Glutamatergic neuron (in vitro differentiated cells): ENCODE measurements around the gene AGA. TPM values are rescaled to one million over a fixed set of nuclear protein-coding genes. Genes with fewer than 3 reads are reported as not detected.

Source experiments
- DNase-seq: peaks from one replicate; pipeline ENCODE4 v3.0.0; 2022
- H3K27ac Mint-ChIP-seq: one replicate; pipeline ENCODE4 v1.8.0; 2020; ENCODE audit warnings: mild to moderate bottlenecking, mixed read lengths, inconsistent platforms; ENCODE audit not compliant: unreplicated experiment
- H3K27me3 Mint-ChIP-seq: one replicate; pipeline ENCODE4 v1.8.0; 2020; ENCODE audit warnings: mild to moderate bottlenecking, moderate library complexity, mixed read lengths, inconsistent platforms; ENCODE audit not compliant: unreplicated experiment
- H3K36me3 Mint-ChIP-seq: one replicate; pipeline ENCODE4 v1.8.0; 2020; ENCODE audit warnings: mild to moderate bottlenecking, mixed read lengths, inconsistent platforms; ENCODE audit not compliant: unreplicated experiment
- H3K4me1 Mint-ChIP-seq: one replicate; pipeline ENCODE4 v1.8.0; 2020; ENCODE audit warnings: mild to moderate bottlenecking, low read depth, mixed read lengths, inconsistent platforms; ENCODE audit not compliant: unreplicated experiment
- H3K4me3 Mint-ChIP-seq: one replicate; pipeline ENCODE4 v1.8.0; 2020; ENCODE audit warnings: mild to moderate bottlenecking, mixed read lengths, inconsistent platforms; ENCODE audit not compliant: unreplicated experiment
- H3K9me3 Mint-ChIP-seq: one replicate; pipeline ENCODE4 v1.8.0; 2020; ENCODE audit warnings: mild to moderate bottlenecking, moderate library complexity, mixed read lengths, inconsistent platforms; ENCODE audit not compliant: unreplicated experiment
- total RNA-seq: library from RNA; stranded (reverse); fragmentation: NEBNext Ultra II Directional; extraction: Animal tissue kit (Norgen Biotek cat#: 25700); gene quantifications from one replicate; pipeline ENCODE4 v1.2.1, GENCODE V29; 2021; ENCODE audit not compliant: unreplicated experiment
- TF ChIP-seq, protein P1 (sequence below): fragments of 200-600 bp; sonication (generic); IDR thresholded peaks from one replicate; pipeline ENCODE4 v1.5.0; 2021; ENCODE audit not compliant: partially characterized antibody, unreplicated experiment

The AGA gene
- total RNA-seq, 1 donor from 2014 or later: 7.4 TPM

DNA sequence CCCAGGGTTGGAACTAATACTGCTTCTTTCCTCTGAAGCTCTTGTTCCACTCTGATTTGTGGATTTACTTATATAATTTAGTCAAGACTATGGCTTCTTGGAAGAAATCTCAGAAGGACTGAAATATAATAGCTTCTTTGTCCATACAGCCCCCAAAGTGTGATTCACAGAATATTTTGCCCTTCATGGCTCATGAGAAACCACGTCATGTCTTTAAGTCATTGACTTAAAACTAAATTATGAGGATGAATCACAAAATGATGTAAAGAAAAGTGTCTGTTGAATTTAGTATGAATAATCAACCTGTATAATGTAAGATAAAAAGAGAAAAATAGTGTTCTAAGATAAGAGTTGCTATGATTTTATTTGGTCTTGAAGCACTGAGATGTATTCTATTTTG, 43.3 kb upstream of the AGA start:
- no peak for DNase-seq
- TF ChIP-seq, protein P1, sequence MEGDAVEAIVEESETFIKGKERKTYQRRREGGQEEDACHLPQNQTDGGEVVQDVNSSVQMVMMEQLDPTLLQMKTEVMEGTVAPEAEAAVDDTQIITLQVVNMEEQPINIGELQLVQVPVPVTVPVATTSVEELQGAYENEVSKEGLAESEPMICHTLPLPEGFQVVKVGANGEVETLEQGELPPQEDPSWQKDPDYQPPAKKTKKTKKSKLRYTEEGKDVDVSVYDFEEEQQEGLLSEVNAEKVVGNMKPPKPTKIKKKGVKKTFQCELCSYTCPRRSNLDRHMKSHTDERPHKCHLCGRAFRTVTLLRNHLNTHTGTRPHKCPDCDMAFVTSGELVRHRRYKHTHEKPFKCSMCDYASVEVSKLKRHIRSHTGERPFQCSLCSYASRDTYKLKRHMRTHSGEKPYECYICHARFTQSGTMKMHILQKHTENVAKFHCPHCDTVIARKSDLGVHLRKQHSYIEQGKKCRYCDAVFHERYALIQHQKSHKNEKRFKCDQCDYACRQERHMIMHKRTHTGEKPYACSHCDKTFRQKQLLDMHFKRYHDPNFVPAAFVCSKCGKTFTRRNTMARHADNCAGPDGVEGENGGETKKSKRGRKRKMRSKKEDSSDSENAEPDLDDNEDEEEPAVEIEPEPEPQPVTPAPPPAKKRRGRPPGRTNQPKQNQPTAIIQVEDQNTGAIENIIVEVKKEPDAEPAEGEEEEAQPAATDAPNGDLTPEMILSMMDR: no peak
- Mint-ChIP-seq H3K4me3 (no peak overlapping the region), H3K4me1 (peaks cover 2% of the 10 kb centered on the region), H3K9me3 (no peaks in the 10 kb centered on the region), H3K36me3 (no peaks in the 10 kb centered on the region), H3K27me3 (peaks cover 2% of the 10 kb centered on the region), H3K27ac (no peak overlapping the region)

DNA sequence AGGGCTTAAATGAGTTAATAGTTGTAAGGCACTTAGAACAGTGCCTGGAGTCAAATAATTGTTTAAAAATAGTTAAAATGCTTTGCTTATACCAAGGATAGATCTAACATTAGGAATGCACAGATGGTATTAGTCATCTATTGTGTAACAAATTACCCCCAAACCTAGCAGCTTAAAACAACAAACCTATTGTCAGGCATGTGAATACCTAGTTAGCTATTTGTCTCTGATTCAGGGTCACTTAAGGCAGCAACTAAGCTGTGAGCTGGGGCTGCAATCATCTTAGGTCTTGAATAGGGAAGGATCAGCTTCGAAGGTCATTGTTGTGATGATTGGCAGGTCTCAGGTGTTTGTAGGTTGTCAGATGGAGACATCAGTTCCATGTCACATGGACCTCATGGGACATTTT, 42.4 kb upstream of the AGA start:
- Mint-ChIP-seq H3K36me3 (no peaks in the 10 kb centered on the region), H3K27ac (no peak overlapping the region), H3K9me3 (no peaks in the 10 kb centered on the region), H3K4me1 (no peaks in the 10 kb centered on the region), H3K4me3 (no peak overlapping the region), H3K27me3 (peaks cover 2% of the 10 kb centered on the region)
- TF ChIP-seq, protein P1: no peak
- DNase-seq: no peak

DNA sequence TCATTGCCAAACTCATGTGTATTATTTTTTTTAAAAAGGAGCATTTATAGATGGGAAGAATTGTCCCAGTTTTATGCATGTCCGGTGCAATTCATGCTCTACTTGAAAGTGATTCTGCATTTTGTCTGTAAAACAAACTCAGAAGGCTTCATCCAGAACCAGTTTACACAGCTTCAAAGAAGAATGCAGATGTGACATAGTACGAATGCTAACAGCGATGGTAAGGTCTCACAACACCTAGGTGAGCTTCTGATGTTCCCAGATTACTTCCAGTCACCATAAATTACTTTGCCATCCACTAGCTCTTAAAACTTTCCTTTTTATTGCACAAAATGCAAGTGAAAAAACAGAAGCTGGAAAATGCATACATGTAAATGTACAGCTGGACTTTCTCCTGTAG, 41.5 kb upstream of the AGA start:
- Mint-ChIP-seq H3K4me3 (no peak overlapping the region), H3K27ac (no peak overlapping the region), H3K9me3 (no peaks in the 10 kb centered on the region), H3K27me3 (peaks cover 2% of the 10 kb centered on the region), H3K4me1 (no peaks in the 10 kb centered on the region), H3K36me3 (no peaks in the 10 kb centered on the region)
- TF ChIP-seq, protein P1: no peak
- no peak for DNase-seq

DNA sequence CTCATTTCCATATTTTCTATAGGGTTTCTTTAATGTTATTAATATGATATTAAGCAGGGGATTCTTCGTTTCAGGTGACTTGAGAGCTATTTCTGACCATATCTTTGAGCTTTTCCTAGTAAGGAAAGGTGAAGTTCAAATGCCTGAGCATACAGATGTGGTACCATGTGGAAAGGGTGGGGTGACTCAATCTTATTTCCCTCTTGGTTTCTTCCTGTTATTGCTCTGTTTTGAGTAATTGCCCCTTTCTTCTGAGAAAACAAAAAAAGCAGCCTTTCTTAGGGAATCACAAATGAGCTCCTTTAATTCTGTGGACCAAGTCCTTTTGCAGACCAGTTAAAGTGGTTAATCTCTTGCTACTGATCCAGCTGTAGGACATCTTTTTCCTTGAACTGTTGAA, 41.0 kb upstream of the AGA start:
- H3K27ac Mint-ChIP-seq: no peak overlapping the region
- H3K27me3 Mint-ChIP-seq: peaks cover 2% of the 10 kb centered on the region
- H3K36me3 Mint-ChIP-seq: no peaks in the 10 kb centered on the region
- no peak overlapping the region for H3K4me3 Mint-ChIP-seq
- no peaks in the 10 kb centered on the region for H3K9me3 Mint-ChIP-seq
- TF ChIP-seq, protein P1: no peak
- no peaks in the 10 kb centered on the region for H3K4me1 Mint-ChIP-seq
- DNase-seq: no peak

DNA sequence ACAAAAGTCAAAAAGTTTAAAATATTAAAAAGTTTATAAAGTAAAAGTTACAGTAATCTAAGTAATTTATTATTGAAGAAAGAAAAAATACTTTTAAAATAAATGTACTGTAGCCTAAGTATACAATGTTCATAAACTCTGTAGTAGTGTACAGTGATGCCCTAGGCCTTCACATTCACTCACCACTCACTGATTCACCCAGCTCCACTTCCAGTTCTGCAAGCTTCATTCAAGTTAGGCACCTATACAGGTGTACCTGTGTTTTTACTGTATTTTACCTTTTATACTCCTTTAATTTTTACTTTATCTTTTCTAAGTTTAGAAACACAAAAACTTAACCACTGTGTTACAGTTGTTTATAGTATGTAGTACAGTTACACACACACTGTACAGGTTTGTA, 40.1 kb upstream of the AGA start:
- DNase-seq: no peak
- Mint-ChIP-seq H3K27me3 (peaks cover 2% of the 10 kb centered on the region), H3K9me3 (no peaks in the 10 kb centered on the region), H3K4me1 (no peaks in the 10 kb centered on the region), H3K4me3 (no peak overlapping the region), H3K27ac (no peak overlapping the region), H3K36me3 (no peaks in the 10 kb centered on the region)
- TF ChIP-seq, protein P1: no peak
